GM23338 (cell line): ENCODE measurements around the gene DTNB.

Source experiments
- CREB1 ChIP-seq: fragments of 250-450 bp; sonication (Bioruptor Pico); IDR thresholded peaks from 2 replicates; pipeline ENCODE4 v1.5.0; 2020; ENCODE audit warnings: low read depth, mild to moderate bottlenecking, moderate library complexity
- EZH2 ChIP-seq: fragments of 200-600 bp; sonication (generic); IDR thresholded peaks from one replicate; pipeline ENCODE4 v1.8.0; 2017; ENCODE audit warnings: antibody characterized with exemption, mild to moderate bottlenecking, low read depth; ENCODE audit not compliant: unreplicated experiment
- POLR2AphosphoS5 ChIP-seq: IDR thresholded peaks from 2 replicates; pipeline ENCODE4 v1.6.1; 2016; ENCODE audit warnings: antibody characterized with exemption, low read depth
- TF ChIP-seq, protein P1 (sequence below), 2 experiments: fragments of 200-600 bp in 1 of 2; sonication (generic) in 1 of 2; conservative IDR thresholded peaks; 2 replicates each; pipeline versions ENCODE4 v1.5.1 to v1.6.1; 2016 to 2017; ENCODE audit warnings: antibody characterized with exemption in 2 of 2, low read depth in 2 of 2, mild to moderate bottlenecking in 2 of 2, moderate library complexity in 1 of 2
- TF ChIP-seq, protein P2 (sequence below): IDR thresholded peaks from one replicate; pipeline ENCODE4 v1.6.1; 2018; ENCODE audit warnings: antibody characterized with exemption; ENCODE audit not compliant: unreplicated experiment

DNA sequence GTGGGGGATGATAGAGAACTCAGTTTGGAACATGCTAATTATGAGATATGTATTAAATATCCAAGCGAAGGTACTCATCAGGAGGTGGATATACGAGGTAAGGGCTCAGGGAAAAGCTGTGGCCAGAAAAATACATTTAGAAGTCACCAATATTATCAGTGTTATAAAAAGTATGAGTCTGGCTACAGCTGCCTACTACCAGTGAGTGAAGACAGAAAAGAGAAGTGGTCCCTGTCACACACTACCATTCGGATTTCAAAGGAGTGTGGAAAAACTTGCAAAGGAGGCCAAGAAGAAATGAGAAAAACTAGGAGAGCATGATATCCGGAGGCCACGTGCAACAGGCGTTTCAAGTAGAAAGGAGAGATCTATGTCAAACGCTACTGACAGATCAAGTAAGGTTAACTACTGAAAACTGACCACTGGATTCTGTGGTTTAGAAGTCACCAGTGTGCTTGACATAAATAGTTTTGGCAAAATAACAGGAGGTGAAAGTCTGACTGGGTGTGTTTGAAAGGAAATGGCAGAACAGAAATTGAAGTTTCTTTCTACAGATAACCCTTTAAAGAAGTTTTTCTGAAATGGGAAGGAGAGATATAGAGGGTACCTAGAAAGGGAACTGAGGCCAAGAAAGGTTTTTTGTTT is 213.0 kb downstream of the DTNB start:
- TF ChIP-seq, protein P1, sequence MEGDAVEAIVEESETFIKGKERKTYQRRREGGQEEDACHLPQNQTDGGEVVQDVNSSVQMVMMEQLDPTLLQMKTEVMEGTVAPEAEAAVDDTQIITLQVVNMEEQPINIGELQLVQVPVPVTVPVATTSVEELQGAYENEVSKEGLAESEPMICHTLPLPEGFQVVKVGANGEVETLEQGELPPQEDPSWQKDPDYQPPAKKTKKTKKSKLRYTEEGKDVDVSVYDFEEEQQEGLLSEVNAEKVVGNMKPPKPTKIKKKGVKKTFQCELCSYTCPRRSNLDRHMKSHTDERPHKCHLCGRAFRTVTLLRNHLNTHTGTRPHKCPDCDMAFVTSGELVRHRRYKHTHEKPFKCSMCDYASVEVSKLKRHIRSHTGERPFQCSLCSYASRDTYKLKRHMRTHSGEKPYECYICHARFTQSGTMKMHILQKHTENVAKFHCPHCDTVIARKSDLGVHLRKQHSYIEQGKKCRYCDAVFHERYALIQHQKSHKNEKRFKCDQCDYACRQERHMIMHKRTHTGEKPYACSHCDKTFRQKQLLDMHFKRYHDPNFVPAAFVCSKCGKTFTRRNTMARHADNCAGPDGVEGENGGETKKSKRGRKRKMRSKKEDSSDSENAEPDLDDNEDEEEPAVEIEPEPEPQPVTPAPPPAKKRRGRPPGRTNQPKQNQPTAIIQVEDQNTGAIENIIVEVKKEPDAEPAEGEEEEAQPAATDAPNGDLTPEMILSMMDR (conservative IDR thresholded peaks at IDR 0.05; ENCODE audit: low read depth in 2 of 2), result no peak
- TF ChIP-seq POLR2AphosphoS5 (no peak), CREB1 (CRISPR knock-in tag) (no peak), EZH2 (no peak)
- TF ChIP-seq, protein P2, sequence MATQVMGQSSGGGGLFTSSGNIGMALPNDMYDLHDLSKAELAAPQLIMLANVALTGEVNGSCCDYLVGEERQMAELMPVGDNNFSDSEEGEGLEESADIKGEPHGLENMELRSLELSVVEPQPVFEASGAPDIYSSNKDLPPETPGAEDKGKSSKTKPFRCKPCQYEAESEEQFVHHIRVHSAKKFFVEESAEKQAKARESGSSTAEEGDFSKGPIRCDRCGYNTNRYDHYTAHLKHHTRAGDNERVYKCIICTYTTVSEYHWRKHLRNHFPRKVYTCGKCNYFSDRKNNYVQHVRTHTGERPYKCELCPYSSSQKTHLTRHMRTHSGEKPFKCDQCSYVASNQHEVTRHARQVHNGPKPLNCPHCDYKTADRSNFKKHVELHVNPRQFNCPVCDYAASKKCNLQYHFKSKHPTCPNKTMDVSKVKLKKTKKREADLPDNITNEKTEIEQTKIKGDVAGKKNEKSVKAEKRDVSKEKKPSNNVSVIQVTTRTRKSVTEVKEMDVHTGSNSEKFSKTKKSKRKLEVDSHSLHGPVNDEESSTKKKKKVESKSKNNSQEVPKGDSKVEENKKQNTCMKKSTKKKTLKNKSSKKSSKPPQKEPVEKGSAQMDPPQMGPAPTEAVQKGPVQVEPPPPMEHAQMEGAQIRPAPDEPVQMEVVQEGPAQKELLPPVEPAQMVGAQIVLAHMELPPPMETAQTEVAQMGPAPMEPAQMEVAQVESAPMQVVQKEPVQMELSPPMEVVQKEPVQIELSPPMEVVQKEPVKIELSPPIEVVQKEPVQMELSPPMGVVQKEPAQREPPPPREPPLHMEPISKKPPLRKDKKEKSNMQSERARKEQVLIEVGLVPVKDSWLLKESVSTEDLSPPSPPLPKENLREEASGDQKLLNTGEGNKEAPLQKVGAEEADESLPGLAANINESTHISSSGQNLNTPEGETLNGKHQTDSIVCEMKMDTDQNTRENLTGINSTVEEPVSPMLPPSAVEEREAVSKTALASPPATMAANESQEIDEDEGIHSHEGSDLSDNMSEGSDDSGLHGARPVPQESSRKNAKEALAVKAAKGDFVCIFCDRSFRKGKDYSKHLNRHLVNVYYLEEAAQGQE, result no peak
